ENCODE data around the gene STK33.

STK33 gene

GRCh38 chr11:8354622-8355415, 239.2 kb downstream of the STK33 start:
- FAIRE-seq = no peak

- no peak for FAIRE-seq
Measured at GRCh38 chr11:8352876-8353505, 241.0 kb downstream of the STK33 start.

GRCh38 chr11:8352103-8352875, 241.7 kb downstream of the STK33 start:
- no peak for FAIRE-seq

GRCh38 chr11:8351223-8351622, 242.8 kb downstream of the STK33 start:
- FAIRE-seq = no peak

GRCh38 chr11:8347978-8348377, 246.1 kb downstream of the STK33 start:
- no peak for FAIRE-seq

GRCh38 chr11:8346157-8346755, 247.8 kb downstream of the STK33 start:
- FAIRE-seq = no peak

GRCh38 chr11:8345179-8345578, 248.8 kb downstream of the STK33 start:
- FAIRE-seq = no peak

- no peak for FAIRE-seq
Measured at GRCh38 chr11:8344346-8344745, 249.7 kb downstream of the STK33 start.

- no peak for FAIRE-seq
Measured at GRCh38 chr11:8342821-8343681, 251.0 kb downstream of the STK33 start.

GRCh38 chr11:8341996-8342395, 252.0 kb downstream of the STK33 start:
- no peak for FAIRE-seq
